GM12892 (cell line): Measurements from ENCODE around the gene RANBP1.

Experiments
- POLR2A ChIP-seq: IDR thresholded peaks from 2 replicates; pipeline ENCODE4 v1.6.1; 2011; ENCODE audit warnings: low read depth, low read length, control low read depth
- POLR2AphosphoS5 ChIP-seq: IDR thresholded peaks from 2 replicates; pipeline ENCODE4 v1.6.1; 2011; ENCODE audit warnings: low read depth, low read length, control low read depth
- TAF1 ChIP-seq: IDR thresholded peaks from 2 replicates; pipeline ENCODE4 v1.6.1; 2011; ENCODE audit warnings: low read depth, mild to moderate bottlenecking, control low read depth, low read length, borderline replicate concordance

DNA sequence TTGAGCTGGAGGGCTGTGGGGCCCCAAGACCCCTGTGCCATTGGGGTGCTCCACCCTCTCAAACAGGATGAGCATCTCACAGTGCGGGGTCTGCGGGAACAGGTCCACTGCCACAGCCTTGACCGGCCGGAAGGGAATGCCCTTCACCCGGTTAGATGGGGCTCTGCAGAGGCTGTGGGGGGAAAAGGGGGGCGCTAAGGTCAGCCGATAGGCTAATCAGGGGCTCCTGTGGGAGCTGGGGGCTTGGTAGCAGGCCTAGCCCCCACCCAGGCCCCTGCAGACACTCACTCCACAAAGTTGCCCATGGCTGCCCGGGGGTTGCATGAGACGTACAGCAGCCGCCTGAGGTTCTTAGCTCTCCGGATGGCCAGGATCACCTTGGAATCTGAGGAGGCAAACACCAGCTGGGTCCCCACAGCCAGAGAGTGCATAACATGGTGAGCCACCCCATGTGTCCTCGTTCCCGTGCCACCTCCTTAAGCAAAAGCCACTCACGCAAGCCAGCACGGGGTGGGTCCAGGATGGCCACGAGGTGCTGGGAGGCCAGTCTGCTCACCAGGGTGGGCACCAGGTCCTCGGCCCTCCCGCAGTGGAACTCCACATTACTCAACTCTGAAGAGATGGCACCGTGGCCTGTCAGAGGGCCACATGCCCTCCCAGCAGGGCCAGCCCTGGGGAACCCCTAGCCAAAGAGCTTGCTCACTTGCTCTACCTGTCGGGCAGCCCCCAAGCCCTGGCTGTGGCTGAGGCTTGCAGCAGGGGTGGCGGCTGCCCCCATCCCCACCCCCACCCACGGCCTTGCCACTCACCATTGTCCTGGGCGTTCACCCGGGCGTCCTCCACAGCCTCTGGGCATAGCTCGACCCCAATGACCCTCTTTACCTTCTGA, 3.0 kb upstream of the RANBP1 start:
- TF ChIP-seq POLR2A (no peak), POLR2AphosphoS5 (no peak), TAF1 (no peak)
